H1 (cell line): ENCODE measurements around the gene SLC37A1. TPM values are rescaled to one million over a fixed set of nuclear protein-coding genes. Genes with fewer than 3 reads are reported as not detected.

Experiments
- CTCF ChIA-PET: fragments of 300-600 bp; sonication (Branson Sonifier 250); formaldehyde crosslinking; loops from one replicate; lab custom pipeline; 2021; ENCODE audit not compliant: partially characterized antibody; lab: Charles Lee
- POLR2A ChIA-PET: fragments of 300-600 bp; sonication (Branson Sonifier 250); formaldehyde crosslinking; loops from one replicate; lab custom pipeline; 2021; ENCODE audit warnings: inconsistent platforms; ENCODE audit not compliant: partially characterized antibody; lab: Charles Lee
- DNase-seq, 2 experiments: peaks; one replicate each; pipeline versions ENCODE4 v3.0.0 to v3.0.0-alpha.2; 2010 to 2022; ENCODE audit warnings: low spot score in 2 of 2, low read depth in 1 of 2, mixed read lengths in 1 of 2
- FAIRE-seq: peaks from 2 replicates; lab custom pipeline; 2011; peaks lifted over from hg19 to GRCh38; lab: Jason Lieb, UNC
- H2AFZ ChIP-seq: 2 replicates; pipeline ENCODE4 v1.8.1; 2012; ENCODE audit warnings: low read length, inconsistent platforms
- H2AK5ac ChIP-seq: 2 replicates; pipeline ENCODE4 v1.6.1; 2013; ENCODE audit warnings: low read depth, low read length
- H2BK120ac ChIP-seq: replicated peaks from 2 replicates; pipeline ENCODE3; 2013; ENCODE audit warnings: low read depth, low read length, inconsistent platforms
- H2BK12ac ChIP-seq: 2 replicates; pipeline ENCODE4 v1.6.1; 2013; ENCODE audit warnings: low read depth, low read length
- H2BK15ac ChIP-seq: 2 replicates; pipeline ENCODE4 v1.6.1; 2013; ENCODE audit warnings: low read length
- H2BK20ac ChIP-seq: 2 replicates; pipeline ENCODE4 v1.6.1; 2013; ENCODE audit warnings: low read length
- H2BK5ac ChIP-seq: 2 replicates; pipeline ENCODE4 v1.6.1; 2013; ENCODE audit warnings: low read depth, low read length
- H3K14ac ChIP-seq: 2 replicates; pipeline ENCODE4 v1.6.1; 2013; ENCODE audit warnings: inconsistent platforms; ENCODE audit not compliant: insufficient read length
- H3K18ac ChIP-seq: 2 replicates; pipeline ENCODE4 v1.6.1; 2013; ENCODE audit warnings: low read length; ENCODE audit errors: extremely low read depth
- H3K23ac ChIP-seq: 2 replicates; pipeline ENCODE4 v1.6.1; 2013; ENCODE audit warnings: inconsistent platforms; ENCODE audit not compliant: insufficient read length
- H3K23me2 ChIP-seq: 2 replicates; pipeline ENCODE4 v1.6.1; 2013; ENCODE audit warnings: low read depth, low read length
- H3K27ac ChIP-seq: 2 replicates; pipeline ENCODE4 v1.6.1; 2011; ENCODE audit warnings: low read depth, low read length, inconsistent platforms
- H3K27me3 ChIP-seq, 4 experiments: replicated peaks in 1 of 4; 1 replicate in 1 of 4; 2 replicates in 3 of 4; pipeline versions ENCODE4 v1.6.1 to v1.8.1; 2011 to 2013; ENCODE audit warnings: low read length in 3 of 4, mild to moderate bottlenecking in 3 of 4, inconsistent platforms in 2 of 4, mixed read lengths in 2 of 4, moderate library complexity in 1 of 4; ENCODE audit not compliant: control insufficient read depth in 3 of 4, insufficient read depth in 3 of 4; ENCODE audit errors: extremely low read depth in 1 of 4
- H3K36me3 ChIP-seq, 4 experiments: 2 replicates each; pipeline versions ENCODE4 v1.6.1 to v1.8.1; 2011 to 2013; ENCODE audit warnings: mild to moderate bottlenecking in 4 of 4, low read length in 3 of 4, moderate library complexity in 2 of 4, control low read depth in 1 of 4, inconsistent platforms in 1 of 4; ENCODE audit not compliant: insufficient read depth in 4 of 4, control insufficient read depth in 2 of 4
- H3K4ac ChIP-seq: replicated peaks from 2 replicates; pipeline ENCODE3; 2013; ENCODE audit warnings: low read length, low read depth, mixed read lengths, inconsistent platforms; ENCODE audit not compliant: insufficient read length
- H3K4me1 ChIP-seq, 4 experiments: replicated peaks in 1 of 4; 1 replicate in 1 of 4; 2 replicates in 3 of 4; pipeline versions ENCODE4 v1.6.1 to v1.8.1; 2011 to 2013; ENCODE audit warnings: low read length in 3 of 4, inconsistent platforms in 2 of 4, mixed read lengths in 1 of 4; ENCODE audit not compliant: insufficient read depth in 4 of 4, control insufficient read depth in 3 of 4
- H3K4me2 ChIP-seq, 2 experiments: 2 replicates each; pipeline versions ENCODE4 v1.6.1 to v1.8.1; 2011 to 2013; ENCODE audit warnings: low read depth in 2 of 2, low read length in 2 of 2, control low read depth in 1 of 2, inconsistent platforms in 1 of 2, mild to moderate bottlenecking in 1 of 2; ENCODE audit not compliant: insufficient read depth in 1 of 2
- H3K4me3 ChIP-seq, 4 experiments: fragments of 200-600, 300-600 bp in 1 of 4; sonication (generic), shearing (Covaris generic), sonication (Bioruptor Twin) in 1 of 4; 2 replicates each; pipeline versions ENCODE4 v1.5.1 to v1.8.1; 2011 to 2016; ENCODE audit warnings: low read length in 4 of 4, low read depth in 3 of 4, control low read depth in 2 of 4, inconsistent platforms in 2 of 4, mild to moderate bottlenecking in 2 of 4, mixed read lengths in 1 of 4, moderate library complexity in 1 of 4; ENCODE audit not compliant: insufficient read depth in 2 of 4; ENCODE audit errors: extremely low read depth in 1 of 4
- H3K56ac ChIP-seq: replicated peaks from 2 replicates; pipeline ENCODE3; 2013; ENCODE audit warnings: low read depth, mild to moderate bottlenecking, mixed read lengths, low read length, inconsistent platforms; ENCODE audit not compliant: insufficient read length
- H3K79me1 ChIP-seq: 2 replicates; pipeline ENCODE4 v1.6.1; 2013; ENCODE audit warnings: low read depth, low read length, control low read depth
- H3K79me2 ChIP-seq, 2 experiments: 2 replicates each; pipeline versions ENCODE4 v1.6.1 to v1.8.1; 2012 to 2013; ENCODE audit warnings: low read length in 2 of 2, mild to moderate bottlenecking in 2 of 2, inconsistent platforms in 1 of 2; ENCODE audit not compliant: insufficient read depth in 2 of 2, control insufficient read depth in 1 of 2
- H3K9ac ChIP-seq, 4 experiments: replicated peaks in 1 of 4; 1 replicate in 1 of 4; 2 replicates in 3 of 4; pipeline versions ENCODE4 v1.6.1 to v1.8.1; 2011 to 2013; ENCODE audit warnings: low read depth in 3 of 4, low read length in 3 of 4, control low read depth in 2 of 4, mild to moderate bottlenecking in 2 of 4, moderate library complexity in 2 of 4, inconsistent platforms in 1 of 4; ENCODE audit errors: extremely low read depth in 1 of 4
- H3K9me3 ChIP-seq, 2 experiments: 2 replicates each; pipeline versions ENCODE4 v1.6.1 to v1.8.1; 2012 to 2013; ENCODE audit warnings: mild to moderate bottlenecking in 2 of 2, moderate library complexity in 2 of 2, control low read depth in 1 of 2, inconsistent platforms in 1 of 2, low read depth in 1 of 2, low read length in 1 of 2, mixed read lengths in 1 of 2; ENCODE audit not compliant: insufficient read depth in 2 of 2
- H4K20me1 ChIP-seq, 2 experiments: replicated peaks in 1 of 2; 2 replicates each; pipeline versions ENCODE3 to v1.8.1; 2011 to 2013; ENCODE audit warnings: inconsistent platforms in 2 of 2, low read length in 2 of 2, mild to moderate bottlenecking in 1 of 2; ENCODE audit not compliant: insufficient read depth in 2 of 2, control insufficient read depth in 1 of 2
- H4K5ac ChIP-seq: 2 replicates; pipeline ENCODE4 v1.6.1; 2013; ENCODE audit warnings: low read length, low read depth, mixed read lengths, inconsistent platforms; ENCODE audit not compliant: insufficient read length
- H4K8ac ChIP-seq: 2 replicates; pipeline ENCODE4 v1.8.0; 2013; ENCODE audit warnings: mild to moderate bottlenecking, moderate library complexity, low read length, inconsistent platforms; ENCODE audit not compliant: insufficient read depth; ENCODE audit errors: extremely low read depth
- H4K91ac ChIP-seq: replicated peaks from 2 replicates; pipeline ENCODE3; 2013; ENCODE audit warnings: low read length, mixed read lengths, inconsistent platforms; ENCODE audit not compliant: insufficient read length
- CHD2 ChIP-seq: IDR thresholded peaks from 2 replicates; pipeline ENCODE4 v1.6.1; 2012; ENCODE audit warnings: low read length, improper control_type of control experiment
- CREB1 ChIP-seq: IDR thresholded peaks from 2 replicates; pipeline ENCODE4 v1.6.1; 2012; ENCODE audit warnings: inconsistent platforms
- CTBP2 ChIP-seq: IDR thresholded peaks from 2 replicates; pipeline ENCODE4 v1.7.0; 2011; ENCODE audit warnings: borderline replicate concordance, mild to moderate bottlenecking, moderate library complexity, mixed read lengths, low read length; ENCODE audit not compliant: insufficient read depth, insufficient read length
- EP300 ChIP-seq, 2 experiments: IDR thresholded peaks; 1 replicate in 1 of 2; 2 replicates in 1 of 2; pipeline ENCODE4 v1.6.1; 2011 to 2012; ENCODE audit warnings: low read depth in 2 of 2, low read length in 2 of 2, mild to moderate bottlenecking in 2 of 2, borderline replicate concordance in 1 of 2, inconsistent platforms in 1 of 2, moderate library complexity in 1 of 2
- KDM1A ChIP-seq: fragments of 200-600, 300-600 bp; sonication (generic); IDR thresholded peaks from 2 replicates; pipeline ENCODE4 v1.7.1; 2016; ENCODE audit warnings: mild to moderate bottlenecking, low read length, borderline replicate concordance
- SP1 ChIP-seq: IDR thresholded peaks from 2 replicates; pipeline ENCODE4 v1.6.1; 2011; ENCODE audit warnings: low read depth, low read length
- SUZ12 ChIP-seq: fragments of 200-600 bp; sonication (generic); IDR thresholded peaks from 2 replicates; pipeline ENCODE4 v1.6.1; 2012; ENCODE audit warnings: mild to moderate bottlenecking, inconsistent platforms, low read length, moderate library complexity, mixed read lengths
- TCF12 ChIP-seq: IDR thresholded peaks from 2 replicates; pipeline ENCODE4 v1.6.1; 2011; ENCODE audit warnings: low read depth, mild to moderate bottlenecking, low read length
- WGBS, 2 experiments: shearing (Covaris generic) in 1 of 2; methylation state at CpG; one replicate each; pipeline versions ENCODE4 v1.1.6 to v1.1.7; 2013 to 2015; ENCODE audit warnings: low lambda C conversion rate in 2 of 2, mixed read lengths in 2 of 2, inconsistent platforms in 1 of 2, low coverage in 1 of 2, missing lambda C conversion rate in 1 of 2; ENCODE audit not compliant: insufficient replicate concordance in 2 of 2, insufficient coverage in 1 of 2, insufficient read length in 1 of 2; ENCODE audit errors: extremely low coverage in 1 of 2, missing lambda C conversion rate in 1 of 2; 5-methylcytosine and 5-hydroxymethylcytosine counted together
- polyA plus RNA-seq, 7 experiments: library from polyadenylated mRNA; depleted of rRNA in 3 of 7; stranded (reverse) in 5 of 7; unstranded in 2 of 7; fragments of >200 nt in 5 of 7; fragments of 200-250 nt in 2 of 7; gene quantifications; 1 replicate in 5 of 7; 2 replicates in 1 of 7; 4 replicates in 1 of 7; pipeline versions ENCODE4 v1.2.1 to v1.2.3, GENCODE V29; 2011 to 2013; ENCODE audit warnings: missing spikeins in 2 of 7, mixed read lengths in 2 of 7
- total RNA-seq: library from RNA; stranded (reverse); fragmentation: NEBNext Ultra II Directional; extraction: Animal tissue kit (Norgen Biotek cat#: 25700); gene quantifications from 2 replicates; pipeline ENCODE4 v1.2.1, GENCODE V29; 2021

The SLC37A1 gene
- total and polyA plus RNA-seq, 2 of the 8 experiments (the other 6 are each of a cell fraction or from before 2014, with no cell fraction given) = 15.6 to 30.9 TPM

- H3K56ac ChIP-seq = no peak overlapping the region
- DNase-seq = no peak
- no peak overlapping the region for H3K23ac ChIP-seq
- H4K91ac ChIP-seq = no peak overlapping the region
- H4K8ac ChIP-seq = no peak overlapping the region
- H3K14ac ChIP-seq = no peak overlapping the region
- ChIA-PET CTCF (interaction anchor here (1.2 to 2.2 kb wide), 3 partner anchors 11 to 24 kb away, joined by 3 to 10 read pairs (median 7); no protein-coding TSS in a partner anchor), POLR2A (no interaction called here)
- no peak for FAIRE-seq
- H2BK12ac ChIP-seq = no peak overlapping the region
- no peak overlapping the region for H3K18ac ChIP-seq
- H2AFZ ChIP-seq = no peak overlapping the region
- H2AK5ac ChIP-seq = no peak overlapping the region; the same call in 1 of the 2 replicates
- H2BK120ac ChIP-seq = no peak overlapping the region
- 85% methylated on average over 1 of the region's 1 CpG; no CpG with 5 or more reads in 1 of the 2 experiments for WGBS, 2 experiments
- no peak overlapping the region for H3K4me3 ChIP-seq
- peaks cover 7% of the 10 kb centered on the region; the same call in 1 of the 2 replicates for H3K23me2 ChIP-seq
- no peak overlapping the region for H3K4me2 ChIP-seq
- H2BK5ac ChIP-seq = no peak overlapping the region
- H3K4me1 ChIP-seq = peaks cover 0 to 3% (median 0%) of the 10 kb centered on the region in 4 experiments; a peak in 2 of 7 replicates
- no peak overlapping the region for H3K27ac ChIP-seq
- H3K27me3 ChIP-seq = peaks cover 0 to 5% (median 4%) of the 10 kb centered on the region in 4 experiments; a peak in 2 of 7 replicates
- no peaks in the 10 kb centered on the region for H4K20me1 ChIP-seq
- H2BK15ac ChIP-seq = no peak overlapping the region
- no peaks in the 10 kb centered on the region for H3K36me3 ChIP-seq
- H3K79me1 ChIP-seq = no peaks in the 10 kb centered on the region
- H3K9me3 ChIP-seq = no peaks in the 10 kb centered on the region
- H3K4ac ChIP-seq = no peak overlapping the region
- no peak overlapping the region for H4K5ac ChIP-seq
- no peak for TF ChIP-seq KDM1A
- TF ChIP-seq CTBP2 = no peak
- TF ChIP-seq CREB1 = no peak
- no peak for TF ChIP-seq SUZ12
- TF ChIP-seq SP1 = no peak
- TF ChIP-seq EP300 (IDR thresholded peaks at IDR 0.05; ENCODE audit: borderline replicate concordance in 1 of 2, low read depth in 2 of 2, low read length in 2 of 2) = no peak
- TF ChIP-seq TCF12 = no peak
- no peak for TF ChIP-seq CHD2
- H2BK20ac ChIP-seq = no peak overlapping the region
- no peaks in the 10 kb centered on the region for H3K79me2 ChIP-seq
- H3K9ac ChIP-seq = no peak overlapping the region
Measured at GRCh38 chr21:42491328-42491727, 22.3 kb upstream of the SLC37A1 start.
